GM19455 (cell line): ENCODE results near the gene CERCAM.
A peak's percentile ranks its signal among the peaks of the same experiment; 100 is the strongest.

Experiments
- ATAC-seq: cut with Tn5 transposase; IDR thresholded peaks from one replicate; pipeline ENCODE4 v1.9.1; 2021; ENCODE audit not compliant: unreplicated experiment

CERCAM gene, protein sequence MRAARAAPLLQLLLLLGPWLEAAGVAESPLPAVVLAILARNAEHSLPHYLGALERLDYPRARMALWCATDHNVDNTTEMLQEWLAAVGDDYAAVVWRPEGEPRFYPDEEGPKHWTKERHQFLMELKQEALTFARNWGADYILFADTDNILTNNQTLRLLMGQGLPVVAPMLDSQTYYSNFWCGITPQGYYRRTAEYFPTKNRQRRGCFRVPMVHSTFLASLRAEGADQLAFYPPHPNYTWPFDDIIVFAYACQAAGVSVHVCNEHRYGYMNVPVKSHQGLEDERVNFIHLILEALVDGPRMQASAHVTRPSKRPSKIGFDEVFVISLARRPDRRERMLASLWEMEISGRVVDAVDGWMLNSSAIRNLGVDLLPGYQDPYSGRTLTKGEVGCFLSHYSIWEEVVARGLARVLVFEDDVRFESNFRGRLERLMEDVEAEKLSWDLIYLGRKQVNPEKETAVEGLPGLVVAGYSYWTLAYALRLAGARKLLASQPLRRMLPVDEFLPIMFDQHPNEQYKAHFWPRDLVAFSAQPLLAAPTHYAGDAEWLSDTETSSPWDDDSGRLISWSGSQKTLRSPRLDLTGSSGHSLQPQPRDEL

DNA sequence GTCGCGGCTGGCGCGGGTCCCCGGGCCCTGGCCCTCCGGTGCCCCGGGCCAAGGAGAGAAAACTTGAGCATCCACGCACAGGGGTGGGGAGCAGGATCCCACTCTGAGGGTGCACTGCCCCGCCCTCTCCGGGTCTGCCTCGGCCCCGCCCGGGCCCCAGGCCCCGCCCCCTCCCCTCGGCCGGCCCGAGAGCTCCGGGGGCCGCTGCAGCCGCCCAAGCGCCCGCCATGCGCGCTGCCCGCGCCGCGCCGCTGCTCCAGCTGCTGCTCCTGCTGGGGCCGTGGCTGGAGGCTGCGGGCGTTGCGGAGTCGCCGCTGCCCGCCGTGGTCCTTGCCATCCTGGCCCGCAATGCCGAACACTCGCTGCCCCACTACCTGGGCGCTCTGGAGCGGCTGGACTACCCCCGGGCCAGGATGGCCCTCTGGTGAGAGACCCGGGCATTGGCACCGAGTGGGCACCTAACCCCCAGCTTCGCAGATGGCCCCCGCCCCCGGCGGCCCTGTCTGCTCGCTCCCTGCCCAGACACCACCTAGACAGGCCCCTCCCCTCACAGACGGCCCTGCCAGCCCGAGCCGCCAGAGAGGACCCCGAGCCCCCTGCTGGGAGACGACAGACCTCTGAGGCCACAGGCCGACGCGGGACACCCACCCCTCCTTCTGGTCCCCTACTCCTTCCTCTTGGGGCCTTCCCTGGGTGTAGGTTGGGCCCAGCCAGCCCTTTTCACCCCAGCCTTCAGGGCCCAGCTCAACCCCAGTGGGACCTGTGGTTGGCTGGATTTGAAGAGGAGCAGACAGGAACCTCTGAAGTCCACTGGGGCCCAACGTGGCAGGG is at the start of gene CERCAM:
Gene CERCAM, plus strand, starts transcription at position 207 of the 831 bp plus-strand sequence. Its CDS starts 21 bp downstream, at position 228.
- ATAC-seq, result peak; percentile 81

DNA sequence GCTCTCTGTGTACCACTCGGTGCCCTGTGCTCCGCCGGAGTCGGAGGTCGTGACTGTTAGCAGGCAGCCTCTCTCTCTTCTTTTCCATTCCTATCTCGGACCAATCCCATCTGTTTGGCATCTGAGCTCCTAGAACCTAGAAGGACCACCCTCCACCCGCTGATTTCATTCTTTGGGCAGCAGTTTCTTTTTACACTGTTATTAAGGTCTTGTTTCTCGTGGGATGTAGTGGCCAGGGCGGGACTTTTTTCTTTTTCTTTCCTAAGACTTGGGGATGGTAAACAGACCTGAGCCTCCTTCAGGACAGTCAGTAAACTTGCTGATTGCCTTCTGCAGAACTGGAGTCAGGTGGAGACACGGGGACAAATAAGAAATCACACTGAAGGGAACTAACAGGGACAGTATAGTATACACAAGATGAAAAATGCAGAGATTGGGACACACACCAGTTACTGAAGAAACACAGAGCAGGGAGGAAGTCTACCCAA is 49.0 kb upstream of the CERCAM start:
- ATAC-seq, result no peak

DNA sequence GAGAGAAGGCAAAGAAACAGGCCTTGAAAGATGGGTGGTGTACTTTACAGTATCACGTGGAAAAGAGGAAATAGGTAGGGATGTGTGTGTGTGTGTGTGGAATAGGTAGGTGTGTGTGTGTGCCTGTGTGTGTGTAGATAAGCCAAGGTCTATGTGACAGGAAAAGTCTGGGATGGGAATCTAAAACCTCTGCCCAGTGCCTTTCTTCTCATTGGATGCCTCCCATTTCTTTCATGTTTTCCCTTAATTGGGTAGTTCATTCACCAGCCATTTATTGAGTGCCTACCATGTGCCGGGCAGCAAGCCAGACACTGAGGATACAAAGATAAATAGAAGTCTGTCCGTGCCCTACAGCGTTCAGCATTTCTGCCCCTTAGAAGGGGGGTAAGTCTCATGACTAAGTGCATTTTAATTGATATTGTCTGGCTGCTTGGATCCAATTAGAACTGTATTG is 48.4 kb upstream of the CERCAM start:
- no peak for ATAC-seq

DNA sequence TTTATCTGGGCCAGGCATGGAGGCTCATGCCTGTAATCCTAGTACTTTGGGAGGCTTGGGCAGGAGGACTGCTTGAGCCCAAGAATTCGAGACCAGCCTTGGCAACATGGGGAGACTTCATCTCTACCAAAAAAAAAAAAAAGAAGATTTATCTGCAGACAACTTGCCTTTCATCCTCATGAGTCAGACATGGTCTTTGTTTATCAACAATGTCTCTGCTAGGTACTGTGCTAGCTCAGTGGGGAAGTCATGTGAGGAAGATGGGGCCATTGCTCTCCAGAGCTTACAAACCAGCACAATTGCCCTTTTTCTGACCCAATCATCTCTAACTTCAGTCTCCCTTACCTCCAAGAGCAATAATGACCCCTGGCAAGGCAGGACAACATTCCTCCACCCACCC is 47.9 kb upstream of the CERCAM start:
- ATAC-seq, result no peak

DNA sequence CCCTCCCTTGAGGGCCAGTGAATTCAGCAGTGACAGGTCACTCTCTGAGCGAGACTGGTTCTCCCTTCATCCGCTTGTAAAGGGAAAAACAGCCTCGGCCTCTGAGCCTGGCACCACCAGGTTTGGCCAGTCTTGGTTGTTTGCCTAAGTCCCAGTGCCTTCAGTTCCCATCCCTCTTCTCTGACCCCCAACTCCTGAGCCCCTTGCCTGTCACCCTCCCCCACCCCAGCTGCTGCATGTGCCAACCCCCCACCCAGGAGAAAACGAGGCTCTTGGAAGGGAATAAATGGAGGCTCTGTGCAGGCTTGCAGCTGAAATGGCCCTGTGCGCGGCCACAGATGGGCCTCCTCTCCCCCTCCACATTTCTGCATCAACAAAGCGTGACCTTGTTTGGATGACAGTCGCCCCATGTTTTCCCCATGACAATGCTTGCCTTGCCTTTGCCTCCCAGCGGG is 46.4 kb upstream of the CERCAM start:
- no peak for ATAC-seq

DNA sequence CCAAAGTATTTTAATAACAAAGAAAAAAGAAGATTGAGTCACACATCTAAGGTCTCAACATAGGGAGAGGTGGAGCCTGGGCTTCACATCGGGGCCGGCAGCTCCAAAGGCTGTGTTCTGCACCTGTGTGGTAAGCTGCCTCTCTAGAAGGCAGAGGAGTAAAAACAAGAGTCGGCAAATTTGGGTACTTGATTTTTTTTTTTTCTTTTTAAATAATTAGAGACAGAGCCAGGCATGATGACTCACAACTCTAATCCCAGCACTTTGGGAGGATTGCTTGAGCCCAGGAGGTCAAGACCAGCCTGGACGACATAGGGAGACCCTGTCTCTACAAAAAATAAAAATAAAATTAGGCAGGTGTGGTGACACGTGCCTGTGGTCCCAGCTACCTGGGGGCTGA is 44.8 kb upstream of the CERCAM start:
- ATAC-seq, result no peak

DNA sequence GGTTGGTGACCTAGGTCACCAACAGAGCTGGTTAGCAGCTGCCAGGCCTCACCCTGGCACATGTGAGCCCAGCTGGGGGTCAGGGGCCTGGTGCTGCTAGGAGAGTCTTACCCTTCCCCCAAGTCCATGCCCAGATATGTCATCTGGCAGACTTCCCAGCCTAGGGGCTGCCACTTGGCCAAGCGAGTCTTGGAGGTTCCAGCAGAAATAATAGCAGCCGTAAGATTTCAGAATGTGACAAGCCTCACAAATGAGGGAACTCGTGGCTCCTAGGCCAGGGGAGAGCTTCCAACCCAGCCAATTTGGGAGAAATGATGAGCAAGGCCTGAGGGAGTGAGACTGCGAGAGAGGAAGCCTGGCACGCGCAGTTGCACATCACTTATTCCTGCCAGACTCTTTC is 38.4 kb upstream of the CERCAM start:
- ATAC-seq, result no peak

DNA sequence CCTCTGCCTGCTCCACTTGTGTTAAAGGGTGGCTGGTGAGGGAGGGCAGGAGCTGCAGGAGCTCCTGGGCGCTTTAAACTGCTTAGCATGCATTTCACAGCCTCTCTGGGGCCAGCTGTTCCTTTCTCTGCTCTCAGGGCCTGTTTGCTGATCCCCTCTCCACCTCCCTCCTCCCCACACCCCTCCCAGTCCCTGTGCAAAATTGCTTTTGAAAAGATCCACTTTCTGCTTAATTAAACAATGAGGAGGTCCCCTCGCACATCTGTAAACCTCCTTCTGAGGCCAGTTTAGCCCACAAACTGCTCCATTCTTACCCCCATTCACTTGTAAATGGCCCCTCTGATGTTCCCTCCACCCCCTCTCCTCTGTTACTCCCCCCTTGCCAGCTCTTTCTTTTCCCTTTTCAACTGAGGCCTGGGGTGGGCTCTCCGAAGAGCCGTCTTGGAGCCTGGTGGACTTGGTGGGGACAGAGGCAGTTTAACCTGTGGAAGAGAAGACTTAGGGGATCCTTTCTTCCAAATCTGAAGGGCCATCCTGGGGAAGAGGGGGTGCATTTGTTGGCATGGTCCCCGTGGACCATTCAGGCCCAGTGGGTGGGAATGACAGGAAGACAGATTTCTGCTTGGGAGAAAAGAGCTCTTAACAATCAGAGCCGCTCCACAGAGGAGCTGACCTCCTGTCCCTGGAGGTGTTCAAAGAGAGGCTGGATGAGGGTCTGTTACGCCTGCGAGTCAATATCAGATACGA is 37.5 kb upstream of the CERCAM start:
- no peak for ATAC-seq

DNA sequence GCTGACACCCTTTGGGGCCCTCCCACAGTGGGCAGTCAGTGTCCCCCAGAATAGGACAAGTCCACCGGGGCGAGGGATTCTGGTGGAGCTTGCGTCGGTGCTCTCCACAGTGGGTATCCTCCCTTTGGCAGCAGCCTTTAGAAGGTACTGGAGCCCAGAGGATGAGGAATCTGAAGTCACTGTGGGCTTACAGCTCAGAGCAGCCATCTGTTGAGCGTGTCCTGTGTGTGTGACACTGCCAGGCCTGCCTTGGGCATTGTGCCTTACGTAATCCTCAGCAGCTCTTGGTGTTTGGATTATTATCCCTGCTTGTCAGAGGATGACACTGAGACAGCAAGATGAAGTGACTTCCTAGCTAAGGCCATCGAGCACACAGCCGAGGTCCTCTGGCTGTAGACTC is 36.9 kb upstream of the CERCAM start:
- ATAC-seq, result no peak

DNA sequence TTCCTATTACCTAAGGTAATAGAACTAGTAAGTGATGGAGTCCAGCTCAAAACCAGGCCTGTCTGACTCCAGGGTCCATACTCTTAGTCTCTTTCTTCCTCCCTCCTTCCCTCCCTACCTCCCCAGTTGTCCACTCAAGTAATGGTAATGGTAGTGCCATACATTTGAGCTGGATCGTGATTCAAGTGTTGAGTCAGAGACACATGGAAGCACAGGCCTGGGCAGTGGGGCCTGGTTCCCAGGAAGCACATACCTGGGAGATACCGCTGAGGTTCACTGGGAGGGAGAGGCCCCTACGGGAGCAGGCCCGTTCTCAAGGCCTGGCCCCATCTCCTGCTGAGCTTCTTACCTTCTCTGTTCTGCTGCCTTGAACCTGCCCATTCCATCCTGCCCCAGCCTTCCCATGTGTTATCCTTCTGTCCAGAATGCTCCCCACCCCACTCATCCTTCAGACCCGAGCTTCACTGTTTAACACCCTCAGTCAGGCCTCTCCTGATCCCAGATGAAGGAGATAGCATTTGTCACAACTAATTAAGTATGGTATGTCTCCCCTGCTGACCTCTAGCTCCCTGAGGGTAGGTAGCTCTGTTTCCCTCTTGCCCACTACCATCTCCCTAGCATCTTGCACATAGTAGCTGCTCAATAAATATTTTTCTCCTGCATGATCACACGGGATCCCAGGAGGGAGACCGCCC is 35.7 kb upstream of the CERCAM start:
- ATAC-seq, result no peak

DNA sequence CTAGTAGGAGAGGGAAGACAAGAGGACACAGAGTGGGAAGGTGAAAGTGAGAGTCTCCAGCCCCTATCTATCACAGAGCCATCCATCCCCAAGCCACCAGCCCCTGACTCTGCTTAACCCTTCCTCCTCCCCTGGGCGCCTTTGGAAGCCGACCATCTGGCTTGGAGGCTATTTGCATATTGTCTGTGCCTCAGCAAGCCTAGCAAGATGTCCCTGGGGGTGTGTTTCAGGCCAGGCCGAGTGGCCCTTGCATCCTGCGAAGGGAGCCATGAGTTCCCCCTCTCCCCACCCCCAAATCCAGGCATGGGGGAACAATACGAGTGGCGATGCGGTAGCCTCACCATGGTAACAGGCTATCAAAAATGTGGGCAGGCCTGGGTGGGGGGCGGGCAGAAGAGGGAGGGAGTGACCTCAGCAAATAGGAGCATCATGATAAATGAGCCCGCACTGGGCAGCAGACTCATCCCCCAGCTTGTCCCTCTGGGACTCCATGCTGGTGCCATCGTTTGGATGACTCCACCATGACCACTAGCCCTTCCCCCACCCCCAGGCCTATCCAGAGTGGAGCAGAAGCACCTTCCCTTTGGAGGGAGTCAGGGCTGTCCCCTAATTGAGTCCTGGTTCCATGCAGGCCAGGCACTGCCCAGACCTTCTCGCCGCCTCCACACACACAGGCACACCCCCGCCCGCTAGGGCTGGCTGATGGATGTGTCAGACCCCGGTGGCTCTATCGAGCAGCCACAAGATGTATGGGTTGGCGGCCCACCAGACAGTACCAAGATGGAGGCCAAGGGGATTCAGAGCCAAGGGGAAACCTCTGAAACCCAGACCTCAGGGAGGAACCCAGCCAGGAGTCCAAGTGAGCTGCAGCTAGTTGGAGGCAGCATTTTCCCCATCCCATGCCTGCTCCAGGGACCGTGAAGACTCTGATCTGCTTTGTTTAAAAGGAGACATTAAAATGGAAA is 34.9 kb upstream of the CERCAM start:
- ATAC-seq, result no peak

DNA sequence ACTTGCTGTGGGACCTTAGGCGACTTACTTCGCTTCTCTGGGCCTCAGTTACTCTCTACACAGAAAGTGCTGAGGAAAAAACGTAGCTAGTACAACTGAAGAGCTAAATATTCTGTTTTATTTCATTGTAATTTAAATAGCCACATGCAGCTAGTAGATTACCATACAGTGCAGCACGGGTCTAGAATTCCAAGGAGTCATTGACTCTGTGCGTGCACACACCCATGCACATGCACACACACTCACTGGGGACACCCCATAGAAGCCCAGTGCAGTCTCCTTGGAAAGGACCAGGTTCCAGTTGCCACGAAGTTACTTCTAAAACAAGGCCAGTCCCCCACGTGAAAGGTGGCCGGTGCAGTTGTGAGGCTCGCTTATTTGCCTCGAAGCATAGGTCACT is 32.5 kb upstream of the CERCAM start:
- no peak for ATAC-seq

DNA sequence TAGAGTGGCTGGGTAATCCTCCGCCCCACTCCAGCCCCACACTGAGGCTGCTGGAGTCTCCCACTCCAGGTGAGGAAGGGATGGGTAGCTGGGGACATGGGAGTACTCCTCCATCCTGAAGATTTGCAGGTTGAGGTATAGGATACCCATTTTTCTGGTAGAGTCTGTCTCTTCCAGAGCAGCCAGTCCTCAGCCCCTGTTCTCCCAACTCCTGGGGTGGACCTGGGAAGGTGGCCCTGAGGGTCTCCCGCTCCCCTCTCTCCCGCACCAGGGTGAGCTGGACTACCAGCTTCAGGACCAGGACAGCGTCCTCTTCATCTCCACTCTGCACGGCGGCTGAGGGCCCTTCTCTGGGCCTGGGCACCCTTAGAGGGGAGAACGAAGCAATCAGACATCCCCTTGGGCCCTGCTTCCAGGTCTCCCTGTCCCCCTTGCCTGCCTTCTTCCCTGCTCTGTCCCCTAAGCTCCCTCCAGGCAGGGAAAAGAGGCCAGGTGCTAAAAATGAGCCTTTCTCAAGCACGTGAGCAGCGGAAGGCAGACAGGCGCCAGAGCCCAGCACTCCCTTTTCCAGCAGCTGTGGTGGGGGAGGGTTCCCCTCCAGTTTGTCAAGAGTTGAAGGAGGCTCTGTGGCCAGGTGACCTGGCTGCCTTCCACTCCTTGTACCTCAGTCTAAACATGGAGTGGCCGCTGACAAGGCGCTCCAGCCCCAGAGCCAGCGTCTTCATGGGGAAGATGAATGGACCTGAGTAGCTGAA is 31.1 kb upstream of the CERCAM start:
- no peak for ATAC-seq

DNA sequence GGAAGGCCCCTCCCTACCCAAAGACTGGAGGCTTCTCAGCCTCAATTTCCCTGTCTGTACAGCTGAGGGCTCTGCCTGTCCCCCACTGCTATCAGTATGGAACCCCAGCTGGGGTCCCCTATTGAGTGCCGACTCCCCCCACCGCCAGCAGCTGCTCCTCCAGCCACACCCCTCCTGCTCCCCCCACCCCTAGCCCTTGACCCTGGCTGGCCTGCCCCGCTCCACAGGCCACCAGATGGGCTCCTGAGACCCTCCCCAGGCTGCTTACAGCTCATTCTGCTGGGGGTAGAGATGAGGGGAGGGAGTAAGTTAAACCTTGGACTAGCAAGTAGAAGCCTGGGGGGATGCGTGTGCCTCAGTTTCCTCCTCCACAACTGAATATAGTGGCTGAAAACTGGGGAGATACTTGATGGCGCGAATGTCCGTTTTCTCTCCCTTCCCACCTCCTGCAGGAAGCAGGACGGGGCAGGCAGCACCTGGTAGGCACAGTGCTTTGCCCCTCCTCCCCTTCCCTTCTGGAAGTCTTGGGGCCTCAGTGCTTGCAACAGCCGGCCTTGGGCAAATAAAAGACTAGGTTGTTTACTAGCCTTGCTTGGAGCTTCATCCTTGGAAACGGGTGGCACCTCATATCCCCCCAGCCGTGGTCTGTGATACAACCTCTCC is 30.4 kb upstream of the CERCAM start:
- ATAC-seq, result no peak

DNA sequence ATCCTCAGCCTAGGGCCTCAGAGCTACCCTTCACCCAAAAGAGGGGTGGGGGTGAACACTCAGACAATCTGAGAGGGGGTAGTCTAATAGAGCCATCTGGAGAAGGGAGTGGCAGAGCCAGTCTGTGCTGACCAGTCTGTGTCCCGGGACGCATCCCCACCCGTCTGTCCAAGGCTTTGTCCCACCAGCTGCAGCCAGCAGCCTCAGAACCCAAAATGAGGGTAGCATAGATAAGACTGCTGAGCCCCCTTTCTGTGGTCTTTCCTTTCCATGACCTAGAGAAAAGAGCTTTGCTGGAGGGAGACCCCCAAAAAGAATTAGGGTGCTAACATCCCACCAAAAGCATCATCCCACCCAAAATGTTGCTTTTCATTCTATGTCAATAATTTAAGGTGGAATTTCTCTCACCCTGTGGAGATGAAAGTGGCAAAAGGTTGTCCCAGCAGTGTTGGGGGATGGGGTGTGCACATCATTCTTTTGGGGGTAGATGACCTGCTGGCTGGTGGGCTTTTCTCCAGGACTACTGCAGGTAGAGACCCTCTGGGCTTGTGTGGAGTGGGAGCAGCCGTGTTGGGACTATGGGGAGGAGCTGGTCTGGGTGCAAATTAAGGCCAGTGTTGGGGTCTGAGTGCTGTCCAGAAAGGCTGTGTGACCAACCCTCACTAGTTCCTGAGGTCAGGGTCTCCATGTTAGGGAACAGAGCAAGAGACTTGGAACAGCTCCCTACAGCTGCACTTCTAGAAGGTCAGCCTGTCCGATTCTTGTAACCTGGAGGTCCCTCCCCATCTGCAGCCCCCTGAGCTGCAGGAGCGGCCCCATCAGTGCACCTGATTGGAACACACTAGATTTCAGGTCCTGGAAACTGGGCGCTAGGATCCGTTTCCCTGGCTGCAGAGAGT is 29.6 kb upstream of the CERCAM start:
- no peak for ATAC-seq

DNA sequence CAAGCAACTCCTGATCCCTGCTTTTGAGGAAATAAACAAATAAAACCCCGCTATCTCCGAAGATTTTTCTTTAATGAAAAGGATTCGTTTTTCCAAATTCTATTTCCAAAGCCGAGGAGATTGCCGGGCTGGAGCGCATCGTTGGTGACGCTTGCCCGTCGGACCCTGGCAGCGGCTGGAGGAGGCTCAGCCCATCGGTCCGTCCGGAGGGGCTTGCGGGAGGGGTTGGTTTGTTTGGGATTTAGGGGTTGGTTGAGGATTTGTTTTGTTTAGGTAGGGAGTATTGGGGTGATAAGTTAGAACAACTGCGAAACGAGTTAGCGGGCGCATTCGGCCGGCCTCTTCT is 28.7 kb upstream of the CERCAM start:
- ATAC-seq, result no peak
